Kidney (tissue), 14 donors: ENCODE results near the gene ACTA1. TPM values are rescaled to one million over a fixed set of nuclear protein-coding genes. Genes with fewer than 3 reads are reported as not detected.
A peak's percentile ranks its signal among the peaks of the same experiment; 100 is the strongest.

Experiments used
- DNase-seq, 5 donors: peaks; one replicate each; pipeline ENCODE4 v3.0.0-alpha.2; 2013 to 2020
- FAIRE-seq: peaks from 2 replicates; lab custom pipeline; 2012; peaks lifted over from hg19 to GRCh38; lab: Jason Lieb, UNC
- H3K27ac ChIP-seq, 2 donors: one replicate each; pipeline ENCODE4 v1.7.0; 2013; ENCODE audit warnings: low read depth in 2 of 2, low read length in 2 of 2, inconsistent platforms in 1 of 2
- H3K27me3 ChIP-seq: one replicate; pipeline ENCODE4 v1.7.1; 2013; ENCODE audit warnings: low read length, inconsistent platforms; ENCODE audit not compliant: control insufficient read depth, insufficient read depth
- H3K36me3 ChIP-seq, 3 donors: one replicate each; pipeline versions ENCODE4 v1.7.0 to v1.7.1; 2013; ENCODE audit warnings: low read length in 3 of 3, control low read depth in 1 of 3, inconsistent platforms in 1 of 3; ENCODE audit not compliant: insufficient read depth in 3 of 3, control insufficient read depth in 2 of 3
- H3K4me1 ChIP-seq, 3 donors: one replicate each; pipeline versions ENCODE4 v1.7.0 to v1.7.1; 2013; ENCODE audit warnings: low read length in 3 of 3, inconsistent platforms in 1 of 3, low read depth in 1 of 3; ENCODE audit not compliant: control insufficient read depth in 2 of 3, insufficient read depth in 2 of 3
- H3K4me3 ChIP-seq, 3 donors: one replicate each; pipeline versions ENCODE4 v1.7.0 to v1.8.1; 2013; ENCODE audit warnings: low read length in 3 of 3, control low read depth in 1 of 3, inconsistent platforms in 1 of 3
- H3K9ac ChIP-seq, 3 donors: one replicate each; pipeline versions ENCODE4 v1.7.0 to v1.7.1; 2013; ENCODE audit warnings: low read length in 3 of 3, control low read depth in 1 of 3, inconsistent platforms in 1 of 3
- H3K9me3 ChIP-seq, 3 donors: one replicate each; pipeline versions ENCODE4 v1.7.0 to v1.7.1; 2013; ENCODE audit warnings: low read length in 3 of 3, control low read depth in 1 of 3, inconsistent platforms in 1 of 3; ENCODE audit not compliant: control insufficient read depth in 2 of 3, insufficient read depth in 1 of 3
- CTCF ChIP-seq: IDR thresholded peaks from 3 replicates; pipeline ENCODE4 v1.5.1; 2012; ENCODE audit warnings: mild to moderate bottlenecking, moderate library complexity, borderline replicate concordance; ENCODE audit not compliant: insufficient read depth; ENCODE audit errors: extremely low read depth
- intact Hi-C: fragments of 100-400 bp; cut with DNase I; formaldehyde crosslinking; loops from one replicate; pipeline ENCODE4 v1.11.1; 2022
- polyA plus RNA-seq: library from polyadenylated mRNA; stranded (reverse); fragments of 350-450 nt; fragmentation: Illumina TruSeq; extraction: RNeasy Lipid Tissue Mini Kit (QIAGEN cat#74804); gene quantifications from one replicate; pipeline ENCODE4 v1.2.3, GENCODE V29; 2014; ENCODE audit warnings: low read depth, low replicate concordance; ENCODE audit not compliant: insufficient read depth
- total RNA-seq: library from RNA; stranded (reverse); fragmentation: NEBNext Ultra II Directional; extraction: Animal tissue kit (Norgen Biotek cat#: 25700); gene quantifications from one replicate; pipeline ENCODE4 v1.2.1, GENCODE V29; 2021
- donor health status: control.
- donor health status: control.
- donor health status: control.
- donor health status: control.
- donor health status: control.
- donor health status: DM: yes; HTN: yes; CAD: no.
- donor health status: Normal renal cell carcinoma (clear cell type).

The ACTA1 gene
- total and polyA plus RNA-seq, 2 donors from 2014 or later, result 1.2 TPM; not detected in 1

DNA sequence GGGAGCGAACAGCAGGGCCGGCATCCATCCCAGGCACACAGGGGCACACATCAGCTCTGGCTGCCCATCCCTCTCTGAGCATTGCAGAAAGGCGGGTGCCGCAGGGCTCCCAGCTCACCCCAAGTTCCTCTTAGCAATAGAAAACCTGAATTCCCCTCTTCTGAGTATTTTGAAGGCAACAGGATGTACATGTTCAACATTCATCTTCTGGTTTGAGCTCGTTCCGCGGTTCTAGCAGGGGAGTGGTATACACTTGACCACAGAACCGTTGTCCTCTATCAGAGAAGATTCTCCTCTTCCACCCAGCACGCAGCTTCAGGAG is 23.6 kb downstream of the ACTA1 start:
- H3K4me3 ChIP-seq, result no peak overlapping the region
- FAIRE-seq, result no peak
- DNase-seq, result no peak
- no peaks in the 10 kb centered on the region for H3K36me3 ChIP-seq
- H3K4me1 ChIP-seq, result peaks cover 0 to 16% (median 0%) of the 10 kb centered on the region in 3 donors
- intact Hi-C loops, result no loop called here
- no peaks in the 10 kb centered on the region for H3K9me3 ChIP-seq
- H3K27ac ChIP-seq, result no peak overlapping the region
- peaks cover 4% of the 10 kb centered on the region for H3K27me3 ChIP-seq
- no peak overlapping the region for H3K9ac ChIP-seq
- TF ChIP-seq CTCF, result no peak

- no peak overlapping the region for H3K4me3 ChIP-seq
- TF ChIP-seq CTCF, result no peak
- no peak overlapping the region for H3K9ac ChIP-seq
- intact Hi-C loops, result no loop called here
- peaks cover 0 to 16% (median 0%) of the 10 kb centered on the region in 3 donors for H3K4me1 ChIP-seq
- H3K27ac ChIP-seq, result no peak overlapping the region
- peaks cover 4% of the 10 kb centered on the region for H3K27me3 ChIP-seq
- H3K9me3 ChIP-seq, result no peaks in the 10 kb centered on the region
- FAIRE-seq, result no peak
- no peaks in the 10 kb centered on the region for H3K36me3 ChIP-seq
- no peak for DNase-seq
These were observed 24.1 kb downstream of the ACTA1 start for GRCh38 chr1:229409616-229410369.

DNA sequence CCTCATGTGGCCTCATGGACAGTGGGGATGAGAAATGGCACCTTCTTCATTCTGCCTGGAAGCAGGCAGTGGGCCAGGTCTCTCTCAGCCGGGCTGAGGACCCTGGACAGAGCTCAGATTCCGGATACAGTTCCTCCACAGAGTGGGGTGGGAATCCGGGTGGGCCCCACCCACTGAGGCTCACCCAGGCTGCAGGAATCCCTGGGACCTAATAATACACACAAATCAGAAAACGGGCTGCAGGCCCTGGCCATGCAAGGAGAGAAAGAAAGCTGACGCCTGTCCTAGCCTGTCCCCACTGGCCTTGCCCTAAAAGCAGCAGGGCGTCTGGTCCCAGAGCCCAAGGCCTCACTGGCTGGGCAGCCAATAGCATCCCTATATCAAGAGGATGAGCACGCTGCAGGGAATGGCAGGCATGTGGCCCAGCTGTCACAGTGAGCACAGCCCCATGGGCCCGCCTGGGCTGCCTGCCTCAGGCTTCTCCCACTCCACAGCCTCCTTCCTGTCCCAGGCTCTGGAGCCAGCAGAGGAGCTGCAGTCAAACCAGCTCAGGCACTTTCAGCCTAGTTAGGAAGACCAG is 25.3 kb downstream of the ACTA1 start:
- H3K9ac ChIP-seq, result peak overlapping the region in 1 of 3 donors; percentile 19
- H3K9me3 ChIP-seq, result no peaks in the 10 kb centered on the region
- DNase-seq, result no peak
- peaks cover 4% of the 10 kb centered on the region for H3K27me3 ChIP-seq
- H3K27ac ChIP-seq, result no peak overlapping the region
- peaks cover 0 to 16% (median 0%) of the 10 kb centered on the region in 3 donors for H3K4me1 ChIP-seq
- no peak for FAIRE-seq
- no peak for TF ChIP-seq CTCF
- intact Hi-C loops, result no loop called here
- no peaks in the 10 kb centered on the region for H3K36me3 ChIP-seq
- no peak overlapping the region for H3K4me3 ChIP-seq
